ENCODE measurements around the gene DGKZ.

DNA sequence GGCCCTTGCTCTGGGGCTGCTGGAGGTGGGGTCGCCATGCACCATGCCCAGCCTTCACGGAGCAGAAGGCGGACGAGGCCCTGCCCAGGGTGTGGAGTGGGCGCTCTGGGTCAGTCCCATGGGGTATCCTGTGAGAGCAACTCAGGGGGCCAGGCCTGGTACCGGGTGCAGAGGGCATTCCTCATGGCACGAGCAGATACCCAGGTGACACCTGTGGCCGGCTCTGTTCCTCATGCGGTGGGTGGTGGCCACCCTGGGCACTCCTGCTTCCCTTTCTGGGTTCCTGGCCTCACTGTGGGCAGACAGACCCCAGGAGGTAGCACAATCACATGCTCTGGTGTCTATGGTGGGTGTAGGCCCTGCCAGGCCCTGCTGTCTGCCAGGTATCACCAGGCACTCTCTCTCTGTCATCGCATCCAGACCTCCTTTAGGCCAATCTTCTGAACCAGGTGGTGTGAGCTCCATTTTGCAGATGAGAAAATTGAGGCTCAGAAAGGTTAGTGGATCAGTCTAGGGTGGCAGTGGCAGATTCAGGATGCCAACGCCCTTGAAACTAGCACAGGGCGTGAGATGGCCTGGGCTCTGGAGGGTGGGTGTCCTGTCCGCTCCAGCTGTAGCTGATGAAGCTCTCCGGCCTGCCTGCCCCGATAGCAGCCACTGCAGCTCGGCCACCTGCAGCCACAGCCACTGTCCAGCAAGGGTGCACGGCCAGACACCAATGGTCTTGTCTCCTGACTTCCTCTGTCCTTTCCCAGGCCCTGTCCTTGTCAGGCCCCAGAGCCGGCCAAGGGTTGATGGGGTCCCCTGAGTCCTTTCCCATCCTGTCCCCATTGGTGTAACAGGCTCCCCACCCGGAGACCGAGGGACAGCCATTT, 15.1 kb downstream of the DGKZ start:
- TF ChIP-seq GATA2 (IDR thresholded peaks at IDR 0.05; ENCODE audit: low read depth, low read length), result no peak
- TF ChIP-seq GATA3 (IDR thresholded peaks at IDR 0.05; ENCODE audit: low read depth, low read length), result no peak

Data from SH-SY5Y (cell line).